GM23338 (cell line): ENCODE results near the gene TMEM126B. TPM values are rescaled to one million over a fixed set of nuclear protein-coding genes. Genes with fewer than 3 reads are reported as not detected.
"Not testable (repeated sequence)": the region's sequence is repeated elsewhere in the genome, so short reads cannot be mapped to it uniquely, and the experiment has no call there.

Experiments used
- ATAC-seq: fragments of 200-7000 bp; cut with Tn5 transposase; 3 replicates; pipeline ENCODE4 v1.9.1; 2020
- DNase-seq: peaks from one replicate; pipeline ENCODE4 v3.0.0-alpha.2; 2015; ENCODE audit warnings: low spot score
- H2AFZ ChIP-seq: fragments of 200-600 bp; sonication (generic); 2 replicates; pipeline ENCODE4 v1.8.0; 2016; ENCODE audit warnings: antibody characterized with exemption, mild to moderate bottlenecking, moderate library complexity
- H3F3A ChIP-seq: fragments of 200-600 bp; sonication (generic); replicated peaks from 2 replicates; pipeline ENCODE4 v1.8.0; 2017; ENCODE audit warnings: antibody characterized with exemption, mixed run types, low read depth
- H3K27ac ChIP-seq: fragments of 200-600 bp; sonication (generic); 2 replicates; pipeline ENCODE4 v1.6.1; 2016; ENCODE audit warnings: low read depth
- H3K27me3 ChIP-seq: fragments of 200-600 bp; sonication (generic); 2 replicates; pipeline ENCODE4 v1.8.0; 2016; ENCODE audit warnings: mild to moderate bottlenecking, mixed run types, moderate library complexity; ENCODE audit not compliant: insufficient read depth
- H3K36me3 ChIP-seq: fragments of 200-600 bp; sonication (generic); 2 replicates; pipeline ENCODE4 v1.8.0; 2016; ENCODE audit warnings: mild to moderate bottlenecking; ENCODE audit not compliant: insufficient read depth
- H3K4me1 ChIP-seq: fragments of 200-600 bp; sonication (generic); 2 replicates; pipeline ENCODE4 v1.8.0; 2016; ENCODE audit warnings: mild to moderate bottlenecking, moderate library complexity; ENCODE audit not compliant: insufficient read depth
- H3K4me2 ChIP-seq: fragments of 200-600 bp; sonication (generic); 2 replicates; pipeline ENCODE4 v1.7.1; 2017; ENCODE audit warnings: mixed run types
- H3K4me3 ChIP-seq: fragments of 200-600 bp; sonication (generic); 2 replicates; pipeline ENCODE4 v1.6.1; 2016; ENCODE audit warnings: mixed run types
- H3K79me2 ChIP-seq: fragments of 200-600 bp; sonication (generic); replicated peaks from 2 replicates; pipeline ENCODE4 v1.8.0; 2017; ENCODE audit warnings: mild to moderate bottlenecking; ENCODE audit not compliant: insufficient read depth
- H3K9me2 ChIP-seq: fragments of 200-600 bp; sonication (generic); 2 replicates; pipeline ENCODE4 v1.8.0; 2017; ENCODE audit not compliant: insufficient read depth
- H4K20me1 ChIP-seq: fragments of 200-600 bp; sonication (generic); replicated peaks from 2 replicates; pipeline ENCODE4 v1.8.0; 2017; ENCODE audit warnings: mild to moderate bottlenecking; ENCODE audit not compliant: insufficient read depth
- H3K27ac Mint-ChIP-seq: 2 replicates; pipeline ENCODE4 v1.8.0; 2020; ENCODE audit warnings: inconsistent platforms, mild to moderate bottlenecking, moderate library complexity, mixed read lengths
- H3K27me3 Mint-ChIP-seq: 3 replicates; pipeline ENCODE4 v1.8.0; 2022; ENCODE audit warnings: low read depth, mild to moderate bottlenecking, moderate library complexity, mixed read lengths, inconsistent platforms; ENCODE audit not compliant: insufficient read depth, poor library complexity
- H3K36me3 Mint-ChIP-seq: 3 replicates; pipeline ENCODE4 v1.8.0; 2021; ENCODE audit warnings: low read depth, mild to moderate bottlenecking, inconsistent platforms, moderate library complexity, mixed read lengths
- H3K4me1 Mint-ChIP-seq: 3 replicates; pipeline ENCODE4 v1.8.0; 2020; ENCODE audit warnings: mild to moderate bottlenecking, inconsistent platforms, mixed read lengths
- H3K4me3 Mint-ChIP-seq: 3 replicates; pipeline ENCODE4 v1.8.0; 2021; ENCODE audit warnings: moderate library complexity, mild to moderate bottlenecking, inconsistent platforms, mixed read lengths
- H3K9me3 Mint-ChIP-seq: 3 replicates; pipeline ENCODE4 v1.8.0; 2020; ENCODE audit warnings: moderate library complexity, mild to moderate bottlenecking, inconsistent platforms, mixed read lengths
- EZH2phosphoT487 ChIP-seq: fragments of 200-600 bp; sonication (generic); IDR thresholded peaks from one replicate; pipeline ENCODE4 v1.8.1; 2018; ENCODE audit warnings: antibody characterized with exemption; ENCODE audit not compliant: unreplicated experiment
- POLR2AphosphoS5 ChIP-seq: IDR thresholded peaks from 2 replicates; pipeline ENCODE4 v1.6.1; 2016; ENCODE audit warnings: antibody characterized with exemption, low read depth
- ZNF331 ChIP-seq: fragments of 250-450 bp; sonication (Bioruptor Pico); IDR thresholded peaks from 2 replicates; pipeline ENCODE4 v1.5.0; 2020; ENCODE audit warnings: low read depth, mild to moderate bottlenecking, moderate library complexity
- polyA plus RNA-seq: library from polyadenylated mRNA; unstranded; fragments of >200 nt; fragmentation: Nextera tagmentation; extraction: Ambion mirVana; gene quantifications from 2 replicates; pipeline ENCODE4 v1.2.1, GENCODE V29; 2016
- total RNA-seq: library from RNA; depleted of rRNA; stranded (reverse); fragments of >200 nt; shearing (Covaris generic); gene quantifications from 2 replicates; pipeline ENCODE4 v1.2.3, GENCODE V29; 2014
- TF ChIP-seq, protein P1 (sequence below), 2 experiments: fragments of 200-600 bp in 1 of 2; sonication (generic) in 1 of 2; conservative IDR thresholded peaks; 2 replicates each; pipeline versions ENCODE4 v1.5.1 to v1.6.1; 2016 to 2017; ENCODE audit warnings: antibody characterized with exemption in 2 of 2, low read depth in 2 of 2, mild to moderate bottlenecking in 2 of 2, moderate library complexity in 1 of 2
- TF ChIP-seq, protein P2 (sequence below): IDR thresholded peaks from one replicate; pipeline ENCODE4 v1.6.1; 2018; ENCODE audit warnings: antibody characterized with exemption; ENCODE audit not compliant: unreplicated experiment

TMEM126B gene
- total and polyA plus RNA-seq, 2 experiments from 2014 or later, result 93.0 to 169 TPM

DNA sequence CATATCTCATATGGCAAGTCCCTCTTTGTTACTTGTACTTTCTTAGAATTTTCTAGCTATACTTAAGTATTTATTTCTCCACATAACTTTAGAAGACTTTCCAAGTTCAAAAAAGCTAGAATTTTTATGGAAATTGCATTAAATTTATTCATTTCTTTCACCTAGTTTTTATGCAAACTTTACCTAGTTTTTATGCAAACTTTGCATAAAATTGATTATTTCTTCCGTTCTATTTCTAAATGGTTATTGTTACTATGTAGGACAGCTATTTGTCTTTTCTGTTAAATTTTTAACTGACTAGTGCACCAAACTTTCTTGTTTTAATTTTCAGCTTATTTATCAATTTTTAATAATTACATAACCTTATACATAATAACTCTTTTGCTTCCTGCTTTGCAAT lies 39.8 kb downstream of the TMEM126B start:
- H3K4me1 Mint-ChIP-seq, result peaks cover 12% of the 10 kb centered on the region; the same call in 2 of the 3 replicates
- H4K20me1 ChIP-seq, result peaks cover 4% of the 10 kb centered on the region
- H2AFZ ChIP-seq, result no peak overlapping the region
- H3K27ac Mint-ChIP-seq, result no peak overlapping the region
- no peak overlapping the region for H3K4me2 ChIP-seq
- peaks cover 15% of the 10 kb centered on the region; the same call in 1 of the 2 replicates for H3K27me3 ChIP-seq
- peaks cover 17% of the 10 kb centered on the region for H3K36me3 Mint-ChIP-seq
- ATAC-seq, result no peak
- peaks cover 16% of the 10 kb centered on the region for H3K79me2 ChIP-seq
- H3K36me3 ChIP-seq, result no peaks in the 10 kb centered on the region
- H3K4me3 Mint-ChIP-seq, result no peak overlapping the region
- H3K27me3 Mint-ChIP-seq, result peaks cover 13% of the 10 kb centered on the region
- no peak for DNase-seq
- no peaks in the 10 kb centered on the region for H3F3A ChIP-seq
- no peak overlapping the region for H3K27ac ChIP-seq
- no peaks in the 10 kb centered on the region for H3K9me2 ChIP-seq
- TF ChIP-seq POLR2AphosphoS5 (no peak), ZNF331 (CRISPR knock-in tag) (no peak)
- H3K4me3 ChIP-seq, result no peak overlapping the region
- H3K9me3 Mint-ChIP-seq, result peaks cover 20% of the 10 kb centered on the region; the same call in 2 of the 3 replicates
- H3K4me1 ChIP-seq, result 0 out of 2 replicates have a peak, but pooled peaks cover 3% of the 10 kb centered on the region

DNA sequence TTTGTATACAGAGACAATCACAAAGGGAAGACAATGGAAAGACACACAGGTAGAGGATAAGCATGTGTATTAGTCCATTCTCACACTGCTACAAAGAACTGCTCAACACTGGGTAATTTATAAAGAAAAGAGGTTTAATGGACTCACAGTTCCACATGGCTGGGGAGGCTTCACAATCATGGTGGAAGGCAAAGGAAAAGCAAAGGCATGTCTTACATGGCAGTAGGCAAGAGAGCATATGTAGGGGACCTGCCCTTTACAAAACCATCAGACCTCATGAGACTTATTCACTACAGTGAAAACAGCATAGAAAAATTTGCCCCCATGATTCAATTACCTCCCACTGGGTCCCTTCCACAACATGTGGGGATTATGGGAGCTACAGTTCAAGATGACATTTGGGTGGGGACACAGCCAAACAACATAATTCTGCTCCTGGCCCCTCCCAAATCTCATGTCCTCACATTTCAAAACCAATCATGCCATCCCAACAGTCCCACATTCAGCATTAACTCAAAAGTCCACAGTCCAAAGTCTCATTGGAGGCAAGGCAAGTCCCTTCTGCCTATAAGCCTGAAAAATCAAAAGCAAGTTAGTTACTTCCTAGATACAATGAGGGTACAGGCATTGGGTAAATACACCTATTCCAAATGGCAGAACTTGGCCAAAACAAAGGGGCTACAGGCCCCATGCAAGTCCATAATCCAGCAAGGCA lies 42.7 kb downstream of the TMEM126B start:
- not testable (repeated sequence) for H4K20me1 ChIP-seq, H3K79me2 ChIP-seq, H3K4me3 Mint-ChIP-seq, H3K27ac ChIP-seq, H3K27ac Mint-ChIP-seq, H3K4me3 ChIP-seq, H3K9me2 ChIP-seq, H2AFZ ChIP-seq, H3K36me3 Mint-ChIP-seq, H3F3A ChIP-seq, DNase-seq, H3K4me1 ChIP-seq, ATAC-seq, H3K4me1 Mint-ChIP-seq, H3K27me3 Mint-ChIP-seq, H3K4me2 ChIP-seq, H3K36me3 ChIP-seq
- H3K9me3 Mint-ChIP-seq, result peaks cover 20% of the 10 kb centered on the region; the same call in 2 of the 3 replicates
- H3K27me3 ChIP-seq, result peaks cover 33% of the 10 kb centered on the region; the same call in 1 of the 2 replicates

DNA sequence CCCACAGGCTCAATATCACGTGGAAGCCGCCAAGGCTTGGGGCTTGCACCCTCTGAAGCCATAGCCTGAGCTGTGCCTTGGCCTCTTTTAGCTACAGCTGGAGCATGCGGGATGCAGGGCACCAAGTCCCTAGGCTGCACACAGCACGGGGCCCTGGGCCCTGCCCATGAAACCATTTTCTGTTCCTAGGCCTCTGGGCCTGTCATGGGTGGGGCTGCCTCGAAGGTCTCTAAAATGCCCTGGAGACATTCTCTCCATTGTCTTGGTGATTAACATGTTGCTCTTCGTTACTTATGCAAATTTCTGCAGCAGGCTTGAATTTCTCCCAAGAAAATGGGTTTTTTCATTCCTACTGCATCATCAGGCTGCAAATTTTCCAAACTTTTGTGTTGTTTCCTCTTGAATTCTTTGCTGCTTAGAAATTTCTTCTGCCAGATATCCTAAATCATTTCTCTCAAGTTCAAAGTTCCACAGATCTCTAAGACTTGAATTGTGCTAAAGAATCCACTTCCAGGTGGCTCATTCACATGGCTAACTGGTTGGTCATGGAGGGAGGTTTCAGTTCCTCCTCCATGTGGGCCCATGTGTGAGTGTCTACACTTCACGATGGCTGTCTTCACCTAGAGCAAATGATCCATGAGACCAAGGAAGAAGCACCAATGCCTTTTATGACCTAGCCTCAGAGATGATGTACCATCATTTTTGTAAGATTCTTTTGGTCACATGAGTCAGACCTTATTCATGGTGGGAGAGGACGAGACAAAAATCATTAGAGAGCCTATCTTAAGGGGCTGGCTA lies 43.9 kb downstream of the TMEM126B start:
- H3K79me2 ChIP-seq, result no peaks in the 10 kb centered on the region
- H3K27ac ChIP-seq, result no peak overlapping the region
- H3K9me2 ChIP-seq, result no peaks in the 10 kb centered on the region
- no peak overlapping the region for H3K4me2 ChIP-seq
- no peaks in the 10 kb centered on the region for H4K20me1 ChIP-seq
- peaks cover 33% of the 10 kb centered on the region; the same call in 1 of the 2 replicates for H3K27me3 ChIP-seq
- peak; percentile 62 for ATAC-seq
- Mint-ChIP-seq H3K4me1 (0 out of 3 replicates have a peak, but pooled peaks cover 3% of the 10 kb centered on the region), H3K4me3 (no peak overlapping the region), H3K27ac (no peak overlapping the region), H3K27me3 (peaks cover 3% of the 10 kb centered on the region), H3K9me3 (peaks cover 20% of the 10 kb centered on the region; the same call in 2 of the 3 replicates), H3K36me3 (peaks cover 6% of the 10 kb centered on the region; the same call in 1 of the 3 replicates)
- H3F3A ChIP-seq, result no peaks in the 10 kb centered on the region
- peak; percentile 46 for DNase-seq
- no peak overlapping the region for H3K4me3 ChIP-seq
- H3K36me3 ChIP-seq, result no peaks in the 10 kb centered on the region
- H3K4me1 ChIP-seq, result 0 out of 2 replicates have a peak, but pooled peaks cover under 1% of the 10 kb centered on the region
- no peak overlapping the region for H2AFZ ChIP-seq
- TF ChIP-seq, protein P1, sequence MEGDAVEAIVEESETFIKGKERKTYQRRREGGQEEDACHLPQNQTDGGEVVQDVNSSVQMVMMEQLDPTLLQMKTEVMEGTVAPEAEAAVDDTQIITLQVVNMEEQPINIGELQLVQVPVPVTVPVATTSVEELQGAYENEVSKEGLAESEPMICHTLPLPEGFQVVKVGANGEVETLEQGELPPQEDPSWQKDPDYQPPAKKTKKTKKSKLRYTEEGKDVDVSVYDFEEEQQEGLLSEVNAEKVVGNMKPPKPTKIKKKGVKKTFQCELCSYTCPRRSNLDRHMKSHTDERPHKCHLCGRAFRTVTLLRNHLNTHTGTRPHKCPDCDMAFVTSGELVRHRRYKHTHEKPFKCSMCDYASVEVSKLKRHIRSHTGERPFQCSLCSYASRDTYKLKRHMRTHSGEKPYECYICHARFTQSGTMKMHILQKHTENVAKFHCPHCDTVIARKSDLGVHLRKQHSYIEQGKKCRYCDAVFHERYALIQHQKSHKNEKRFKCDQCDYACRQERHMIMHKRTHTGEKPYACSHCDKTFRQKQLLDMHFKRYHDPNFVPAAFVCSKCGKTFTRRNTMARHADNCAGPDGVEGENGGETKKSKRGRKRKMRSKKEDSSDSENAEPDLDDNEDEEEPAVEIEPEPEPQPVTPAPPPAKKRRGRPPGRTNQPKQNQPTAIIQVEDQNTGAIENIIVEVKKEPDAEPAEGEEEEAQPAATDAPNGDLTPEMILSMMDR (conservative IDR thresholded peaks at IDR 0.05; ENCODE audit: low read depth in 2 of 2), result no peak
- TF ChIP-seq EZH2phosphoT487, result no peak
- no peak for TF ChIP-seq POLR2AphosphoS5
- TF ChIP-seq, protein P2, sequence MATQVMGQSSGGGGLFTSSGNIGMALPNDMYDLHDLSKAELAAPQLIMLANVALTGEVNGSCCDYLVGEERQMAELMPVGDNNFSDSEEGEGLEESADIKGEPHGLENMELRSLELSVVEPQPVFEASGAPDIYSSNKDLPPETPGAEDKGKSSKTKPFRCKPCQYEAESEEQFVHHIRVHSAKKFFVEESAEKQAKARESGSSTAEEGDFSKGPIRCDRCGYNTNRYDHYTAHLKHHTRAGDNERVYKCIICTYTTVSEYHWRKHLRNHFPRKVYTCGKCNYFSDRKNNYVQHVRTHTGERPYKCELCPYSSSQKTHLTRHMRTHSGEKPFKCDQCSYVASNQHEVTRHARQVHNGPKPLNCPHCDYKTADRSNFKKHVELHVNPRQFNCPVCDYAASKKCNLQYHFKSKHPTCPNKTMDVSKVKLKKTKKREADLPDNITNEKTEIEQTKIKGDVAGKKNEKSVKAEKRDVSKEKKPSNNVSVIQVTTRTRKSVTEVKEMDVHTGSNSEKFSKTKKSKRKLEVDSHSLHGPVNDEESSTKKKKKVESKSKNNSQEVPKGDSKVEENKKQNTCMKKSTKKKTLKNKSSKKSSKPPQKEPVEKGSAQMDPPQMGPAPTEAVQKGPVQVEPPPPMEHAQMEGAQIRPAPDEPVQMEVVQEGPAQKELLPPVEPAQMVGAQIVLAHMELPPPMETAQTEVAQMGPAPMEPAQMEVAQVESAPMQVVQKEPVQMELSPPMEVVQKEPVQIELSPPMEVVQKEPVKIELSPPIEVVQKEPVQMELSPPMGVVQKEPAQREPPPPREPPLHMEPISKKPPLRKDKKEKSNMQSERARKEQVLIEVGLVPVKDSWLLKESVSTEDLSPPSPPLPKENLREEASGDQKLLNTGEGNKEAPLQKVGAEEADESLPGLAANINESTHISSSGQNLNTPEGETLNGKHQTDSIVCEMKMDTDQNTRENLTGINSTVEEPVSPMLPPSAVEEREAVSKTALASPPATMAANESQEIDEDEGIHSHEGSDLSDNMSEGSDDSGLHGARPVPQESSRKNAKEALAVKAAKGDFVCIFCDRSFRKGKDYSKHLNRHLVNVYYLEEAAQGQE, result no peak
